ENCODE measurements around the gene SRRM5.
"Not testable (repeated sequence)": the region's sequence is repeated elsewhere in the genome, so short reads cannot be mapped to it uniquely, and the experiment has no call there.

The SRRM5 gene

DNA sequence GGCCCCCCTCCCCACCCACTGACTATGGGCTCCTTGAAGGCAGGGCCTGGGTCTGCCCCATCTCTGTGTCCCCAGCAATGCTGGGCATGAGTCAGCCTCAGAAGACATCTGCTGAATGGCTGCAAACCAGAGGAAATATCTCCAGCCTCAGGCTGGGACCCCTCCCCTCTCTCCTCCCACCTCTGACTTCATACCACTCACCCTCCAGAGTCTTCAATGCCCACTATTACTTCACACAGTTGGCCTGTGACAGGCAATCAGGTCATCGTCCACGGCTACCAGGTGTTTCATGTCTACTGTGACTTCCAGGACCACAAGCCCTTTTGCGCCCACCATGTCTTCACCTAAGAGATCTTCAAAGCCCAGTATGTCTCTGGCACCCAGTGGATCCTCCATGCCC is at the start of gene SRRM5:
TSS of gene SRRM5 (plus strand) at position 301 of the 400 bp plus-strand sequence. CDS start at position 335, 34 bp downstream.
- no peak within 1 kb of the TSS for H3K27ac ChIP-seq
- no peak for DNase-seq (ENCODE audit: low read depth, low spot score)

DNA sequence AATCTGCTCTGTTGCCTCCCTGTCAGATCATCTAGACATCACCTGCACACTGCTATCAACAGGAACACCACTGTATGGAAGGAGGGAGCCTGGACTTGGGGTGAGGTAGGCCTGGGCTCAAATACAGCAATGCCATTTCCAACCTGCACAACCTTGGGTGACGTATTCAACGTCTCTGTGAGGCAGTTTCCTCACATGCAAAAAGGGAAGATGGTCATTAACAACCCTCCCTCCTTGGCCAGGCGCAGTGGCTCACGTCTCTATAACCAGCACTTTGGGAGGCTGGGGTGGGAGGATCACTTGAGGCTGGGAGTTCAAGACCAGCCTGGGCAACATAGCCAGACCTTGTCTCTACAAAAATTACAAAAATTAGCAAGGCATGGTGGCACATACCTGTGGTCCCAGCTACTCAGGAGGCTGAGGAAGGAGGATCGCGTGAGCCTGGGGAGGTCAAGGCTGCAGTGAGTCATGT is 49.6 kb upstream of the SRRM5 start:
- DNase-seq (ENCODE audit: low read depth, low spot score) = no peak
- H3K27ac ChIP-seq = peak overlapping the region; percentile 50

DNA sequence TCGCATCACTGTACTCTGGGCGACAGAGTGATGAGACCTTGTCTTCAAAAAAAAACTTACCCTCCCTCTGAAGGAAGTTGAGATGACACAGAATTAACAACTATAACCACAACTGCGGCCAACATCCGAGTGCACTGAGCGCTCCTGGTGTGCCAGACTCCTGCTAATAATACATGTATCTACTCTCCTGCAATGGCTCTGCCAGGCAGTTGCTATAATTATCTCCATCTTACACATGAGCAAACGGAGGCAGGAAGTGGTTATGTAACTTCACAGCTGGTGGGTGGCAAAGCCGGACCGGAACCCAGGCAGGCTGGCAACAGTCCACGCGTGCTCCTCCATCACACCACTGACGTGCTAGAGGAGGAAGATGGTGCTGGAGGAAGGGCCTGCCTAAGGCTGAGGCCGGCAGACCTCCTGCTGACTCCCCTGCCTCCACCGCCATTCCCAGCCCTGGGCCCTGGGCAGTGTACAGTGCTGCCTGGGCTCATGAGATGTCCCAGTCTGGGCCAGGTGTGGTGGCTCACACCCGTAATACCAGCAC is 49.1 kb upstream of the SRRM5 start:
- H3K27ac ChIP-seq = peak overlapping the region; percentile 50
- DNase-seq (ENCODE audit: low read depth, low spot score) = no peak

GRCh38 chr19:43563816-43564457 is 48.0 kb upstream of the SRRM5 start:
- no peak for DNase-seq (ENCODE audit: low read depth, low spot score)
- no peak overlapping the region for H3K27ac ChIP-seq

DNA sequence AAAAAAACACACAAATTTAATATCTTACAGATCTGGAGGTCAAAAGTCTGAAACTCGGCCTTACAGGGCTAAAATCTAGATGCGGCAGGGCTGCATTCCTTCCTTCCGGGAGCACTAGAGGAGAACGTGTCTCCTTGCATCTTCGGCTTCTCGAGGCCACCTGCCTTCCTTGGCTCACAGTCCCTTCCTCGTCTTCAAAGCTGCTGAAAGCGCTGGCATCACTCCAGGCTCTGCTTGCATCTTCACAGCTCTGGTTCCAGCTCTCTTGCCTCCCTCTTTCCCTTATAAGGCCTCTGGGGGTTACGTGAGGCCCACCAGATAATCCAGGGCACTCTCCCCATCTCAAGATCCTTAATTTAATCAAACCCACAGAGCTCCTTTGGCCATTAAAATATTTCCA is 47.1 kb upstream of the SRRM5 start:
- no peak for DNase-seq (ENCODE audit: low read depth, low spot score)
- H3K27ac ChIP-seq = no peak overlapping the region

DNA sequence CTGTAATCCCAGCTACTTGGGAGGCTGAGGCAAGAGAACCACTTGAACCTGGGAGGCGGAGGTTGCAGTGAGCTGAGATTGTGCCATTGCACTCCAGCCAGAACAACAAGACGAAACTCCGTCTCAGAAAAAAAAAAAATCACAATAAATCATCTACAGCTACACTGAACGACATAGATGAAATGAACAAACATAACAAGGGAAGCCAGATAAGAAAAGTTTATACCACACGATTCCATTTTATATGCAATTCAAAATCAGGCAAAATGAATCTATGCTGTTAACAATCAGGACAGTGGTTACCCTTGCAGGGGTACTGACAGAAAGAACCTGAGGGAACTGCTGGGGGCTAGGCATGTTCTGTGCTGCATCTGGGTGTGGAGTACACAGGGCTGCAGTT is 42.2 kb upstream of the SRRM5 start:
- H3K27ac ChIP-seq = no peak overlapping the region
- no peak for DNase-seq (ENCODE audit: low read depth, low spot score)

DNA sequence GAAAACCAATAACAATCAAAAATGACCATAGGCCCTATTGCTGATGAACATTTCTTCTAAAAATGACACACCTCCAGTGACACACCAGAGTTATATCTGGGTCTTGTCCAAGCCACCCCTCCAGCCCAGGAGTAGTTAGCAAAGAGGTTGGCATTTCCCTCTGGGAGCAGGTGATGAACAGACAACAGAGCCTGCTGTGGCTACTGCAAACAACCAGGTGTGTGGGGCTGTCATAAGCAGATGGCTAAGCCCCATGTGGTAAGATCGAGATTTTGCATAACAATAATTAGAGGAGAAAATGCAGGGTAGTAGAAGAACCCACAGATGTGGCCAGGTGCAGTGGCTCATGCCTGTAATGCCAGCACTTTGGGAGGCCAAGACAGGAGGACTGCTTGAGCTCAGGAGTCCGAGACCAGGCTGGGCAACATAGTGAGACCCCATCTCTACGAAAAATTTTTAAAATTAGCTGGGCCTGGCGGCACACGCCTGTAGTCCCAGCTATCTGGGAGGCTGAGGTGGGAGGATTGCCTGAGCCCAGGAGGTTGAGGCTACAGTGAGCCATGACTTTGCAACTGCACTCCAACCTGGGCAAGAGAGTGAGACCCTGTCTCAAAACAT is 41.6 kb upstream of the SRRM5 start:
- no peak overlapping the region for H3K27ac ChIP-seq
- DNase-seq (ENCODE audit: low read depth, low spot score) = peak; percentile 51

- no peak overlapping the region for H3K27ac ChIP-seq
- no peak for DNase-seq (ENCODE audit: low read depth, low spot score)
Measured at GRCh38 chr19:43572171-43572588, 39.7 kb upstream of the SRRM5 start.

GRCh38 chr19:43574424-43575155 is 37.3 kb upstream of the SRRM5 start:
- peak overlapping the region; percentile 53 for H3K27ac ChIP-seq
- peak; percentile 14 for DNase-seq (ENCODE audit: low read depth, low spot score)

GRCh38 chr19:43575156-43575950 is 36.5 kb upstream of the SRRM5 start, which contains the start of the genes PINLYP and XRCC1:
Gene PINLYP, plus strand, starts transcription at chr19:43575801. Its CDS starts 1,391 bp downstream, at chr19:43577192.
Gene XRCC1, minus strand, starts transcription at chr19:43575527. Its CDS starts 69 bp downstream, at chr19:43575458.
- peak; percentile 91 for DNase-seq (ENCODE audit: low read depth, low spot score)
- H3K27ac ChIP-seq = peak within 1 kb of the TSS; percentile 53

DNA sequence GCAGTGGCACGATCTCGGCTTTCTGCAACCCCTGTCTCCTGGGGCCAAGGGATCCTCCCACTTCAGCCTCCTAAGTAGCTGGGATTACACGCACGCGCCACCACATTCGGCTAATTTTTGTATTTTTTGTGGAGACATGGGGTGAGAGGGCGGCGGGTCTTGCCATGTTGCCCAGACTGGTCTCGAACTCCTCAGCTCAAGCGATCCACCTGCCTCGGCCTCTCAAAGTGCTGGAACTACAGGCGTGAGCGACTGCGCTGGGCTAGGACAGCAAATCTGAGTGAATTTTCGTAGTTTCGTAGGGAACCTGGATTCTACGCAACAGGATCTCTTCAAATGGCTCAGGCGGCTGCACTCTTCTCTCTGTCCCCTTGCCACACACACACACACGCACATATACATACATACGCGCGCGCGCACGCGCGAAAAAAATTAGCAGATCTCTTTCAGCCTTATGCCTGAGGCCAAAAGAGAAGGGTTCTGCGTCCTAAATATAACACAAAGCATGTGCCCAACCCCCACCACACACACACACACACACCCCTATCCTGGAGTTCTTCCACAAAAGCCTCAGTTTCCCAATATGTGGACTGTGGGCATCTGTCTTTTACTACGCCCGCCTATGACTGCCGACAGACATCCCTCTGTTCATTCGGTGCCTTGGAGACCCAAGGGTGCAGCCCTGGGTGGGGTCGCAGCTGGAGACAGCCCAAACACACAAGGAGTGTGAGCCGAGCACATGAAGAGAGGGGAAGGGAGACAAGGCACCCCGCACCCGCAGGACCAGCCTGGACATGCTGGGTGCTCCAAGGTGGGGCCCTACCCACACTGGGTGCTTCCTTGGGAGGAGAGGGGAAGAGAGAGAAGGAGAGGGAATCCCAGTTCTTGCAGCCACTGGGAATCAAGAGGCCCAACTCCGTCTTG is 35.7 kb upstream of the SRRM5 start:
- H3K27ac ChIP-seq = peak overlapping the region; percentile 3
- no peak for DNase-seq (ENCODE audit: low read depth, low spot score)

GRCh38 chr19:43578787-43579186 is 33.1 kb upstream of the SRRM5 start:
- no peak for DNase-seq (ENCODE audit: low read depth, low spot score)
- no peak overlapping the region for H3K27ac ChIP-seq

- no peak overlapping the region for H3K27ac ChIP-seq
- no peak for DNase-seq (ENCODE audit: low read depth, low spot score)
Measured at GRCh38 chr19:43581467-43581866, 30.4 kb upstream of the SRRM5 start.

DNA sequence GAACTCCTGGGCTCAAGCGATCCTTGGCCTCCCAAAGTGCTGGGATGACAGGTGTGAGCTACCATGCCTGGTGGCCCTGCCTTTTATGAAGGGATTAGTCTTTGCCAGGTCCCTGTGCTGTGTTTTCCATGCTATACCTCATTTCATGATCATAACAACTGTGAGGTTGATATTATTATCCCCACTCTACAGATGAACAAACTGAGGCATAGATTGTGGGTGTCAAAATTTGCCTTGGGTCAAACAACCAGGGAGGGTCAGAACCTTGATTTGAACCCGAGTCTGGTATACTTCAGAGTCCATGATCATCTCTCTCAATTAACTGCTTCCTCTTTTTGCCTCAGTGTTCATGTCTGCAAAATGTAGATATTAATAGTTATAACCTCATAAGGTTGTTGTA is 29.4 kb upstream of the SRRM5 start:
- H3K27ac ChIP-seq = no peak overlapping the region
- no peak for DNase-seq (ENCODE audit: low read depth, low spot score)

- DNase-seq (ENCODE audit: low read depth, low spot score) = no peak
- H3K27ac ChIP-seq = no peak overlapping the region
Measured at GRCh38 chr19:43584484-43584883, 27.4 kb upstream of the SRRM5 start.

- no peak for DNase-seq (ENCODE audit: low read depth, low spot score)
- H3K27ac ChIP-seq = no peak overlapping the region
Measured at GRCh38 chr19:43586346-43586745, 25.5 kb upstream of the SRRM5 start.

GRCh38 chr19:43587029-43587428 is 24.9 kb upstream of the SRRM5 start:
- not testable (repeated sequence) for DNase-seq (ENCODE audit: low read depth, low spot score); H3K27ac ChIP-seq

DNA sequence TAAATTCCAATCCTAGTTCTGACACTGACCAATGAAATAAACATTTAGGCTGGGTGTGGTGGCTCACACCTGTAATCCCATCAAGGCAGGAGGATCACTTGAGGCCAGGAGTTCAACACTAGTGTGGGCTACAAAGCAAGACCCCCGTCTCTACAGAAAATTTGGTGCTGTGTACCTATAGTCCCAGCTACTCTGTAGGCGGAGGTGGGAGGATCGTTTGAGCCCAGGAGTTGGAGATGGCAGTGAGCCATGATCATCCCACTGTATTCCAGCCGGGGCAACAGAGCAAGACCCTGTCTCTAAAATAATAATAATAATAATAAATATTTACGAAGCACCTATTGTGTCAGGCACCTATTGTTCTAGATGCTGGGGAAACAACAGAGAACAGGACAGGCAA is 22.6 kb upstream of the SRRM5 start:
- no peak for DNase-seq (ENCODE audit: low read depth, low spot score)
- H3K27ac ChIP-seq = no peak overlapping the region

DNA sequence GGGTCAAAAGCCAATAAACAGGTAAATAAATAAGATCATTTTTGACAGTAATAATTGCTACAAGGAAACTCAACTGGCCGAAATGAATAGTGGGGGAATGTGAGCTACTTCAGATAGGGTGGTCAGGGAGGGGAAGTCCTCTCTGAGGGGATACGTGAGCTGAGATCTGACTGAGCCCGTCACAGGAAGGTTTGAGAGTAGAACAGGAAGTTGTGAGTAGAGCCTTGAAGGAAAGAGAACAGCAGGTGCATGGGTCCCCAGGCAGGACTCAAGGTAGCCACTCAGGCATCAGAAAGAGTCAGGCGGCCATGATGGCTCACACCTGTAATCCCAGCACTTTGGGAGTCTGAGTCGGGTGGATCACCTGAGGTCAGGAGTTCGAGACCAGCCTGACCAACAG is 22.2 kb upstream of the SRRM5 start:
- DNase-seq (ENCODE audit: low read depth, low spot score) = no peak
- H3K27ac ChIP-seq = no peak overlapping the region

Measured in epithelial cell of prostate (primary cell).